Neural cell (in vitro differentiated cells): ENCODE measurements around the gene RAD9A. TPM values are rescaled to one million over a fixed set of nuclear protein-coding genes. Genes with fewer than 3 reads are reported as not detected.

ENCODE experiments used
- H2AFZ ChIP-seq: fragments of 200-600, 300-800 bp; sonication (generic), shearing (Covaris generic); 2 replicates; pipeline ENCODE4 v1.6.0; 2014; ENCODE audit warnings: low read depth, mild to moderate bottlenecking, antibody characterized with exemption, low read length, moderate library complexity
- H3F3A ChIP-seq: fragments of 200-600 bp; shearing (Covaris generic); 2 replicates; pipeline ENCODE4 v1.6.1; 2016; ENCODE audit warnings: mild to moderate bottlenecking, moderate library complexity, mixed read lengths, antibody characterized with exemption, low read length; ENCODE audit not compliant: insufficient read depth, poor library complexity, severe bottlenecking
- H3K27ac ChIP-seq: fragments of 200-600, 300-800 bp; sonication (generic), shearing (Covaris generic); 2 replicates; pipeline ENCODE4 v1.5.1; 2014; ENCODE audit warnings: mild to moderate bottlenecking, low read length, moderate library complexity
- H3K27me3 ChIP-seq: fragments of 300-800, 200-600 bp; sonication (generic), shearing (Covaris generic); 2 replicates; pipeline ENCODE4 v1.6.0; 2014; ENCODE audit warnings: mild to moderate bottlenecking, low read depth, low read length, moderate library complexity; ENCODE audit not compliant: insufficient read depth
- H3K36me3 ChIP-seq: fragments of 300-800, 200-600 bp; sonication (generic), shearing (Covaris generic); 2 replicates; pipeline ENCODE4 v1.5.1; 2014; ENCODE audit warnings: mild to moderate bottlenecking, antibody characterized with exemption, low read length, moderate library complexity; ENCODE audit not compliant: insufficient read depth
- H3K4me2 ChIP-seq: fragments of 300-800, 200-600 bp; sonication (generic), shearing (Covaris generic); 2 replicates; pipeline ENCODE4 v1.6.0; 2014; ENCODE audit warnings: mild to moderate bottlenecking, low read length
- H3K4me3 ChIP-seq: fragments of 300-800, 200-600 bp; sonication (generic), shearing (Covaris generic); 2 replicates; pipeline ENCODE4 v1.5.1; 2014; ENCODE audit warnings: mild to moderate bottlenecking, low read length, moderate library complexity
- H3K79me2 ChIP-seq: fragments of 200-600 bp; shearing (Covaris generic); replicated peaks from 2 replicates; pipeline ENCODE4 v1.6.0; 2014; ENCODE audit warnings: mild to moderate bottlenecking, low read length, moderate library complexity; ENCODE audit not compliant: insufficient read depth
- H3K9ac ChIP-seq: fragments of 300-800, 200-600 bp; sonication (generic), shearing (Covaris generic); 2 replicates; pipeline ENCODE4 v1.6.1; 2016; ENCODE audit warnings: mild to moderate bottlenecking, low read length, mixed read lengths
- H3K9me2 ChIP-seq: fragments of 200-600 bp; shearing (Covaris generic); 2 replicates; pipeline ENCODE4 v1.6.1; 2016; ENCODE audit warnings: mild to moderate bottlenecking, low read length, mixed read lengths; ENCODE audit not compliant: insufficient read depth
- H3K9me3 ChIP-seq: fragments of 200-600, 300-800 bp; sonication (generic), shearing (Covaris generic); 2 replicates; pipeline ENCODE4 v1.6.1; 2016; ENCODE audit warnings: mild to moderate bottlenecking, mixed run types, low read length, moderate library complexity, mixed read lengths
- H4K20me1 ChIP-seq: fragments of 200-600 bp; shearing (Covaris generic); 2 replicates; pipeline ENCODE4 v1.6.1; 2016; ENCODE audit warnings: mild to moderate bottlenecking, mixed run types; ENCODE audit not compliant: insufficient read depth
- CTCF ChIP-seq: fragments of 450-650 bp; IDR thresholded peaks from 2 replicates; pipeline ENCODE4 v1.5.1; 2014; ENCODE audit warnings: antibody characterized with exemption, mild to moderate bottlenecking, moderate library complexity; ENCODE audit not compliant: poor library complexity, severe bottlenecking
- EP300 ChIP-seq: fragments of 450-650 bp; conservative IDR thresholded peaks from 2 replicates; pipeline ENCODE4 v1.6.1; 2014; ENCODE audit warnings: antibody characterized with exemption, mild to moderate bottlenecking, moderate library complexity; ENCODE audit not compliant: poor library complexity, severe bottlenecking
- EZH2 ChIP-seq: fragments of 200-600, 300-800 bp; shearing (Covaris generic), sonication (generic); IDR thresholded peaks from 2 replicates; pipeline ENCODE4 v1.6.1; 2014; ENCODE audit warnings: antibody characterized with exemption, low read length, borderline replicate concordance, mild to moderate bottlenecking; ENCODE audit not compliant: insufficient read depth, poor library complexity, severe bottlenecking
- MXI1 ChIP-seq: fragments of 450-650 bp; conservative IDR thresholded peaks from 2 replicates; pipeline ENCODE4 v1.6.1; 2014; ENCODE audit warnings: antibody characterized with exemption, mild to moderate bottlenecking; ENCODE audit not compliant: poor library complexity, severe bottlenecking
- POLR2AphosphoS5 ChIP-seq: IDR thresholded peaks from 2 replicates; pipeline ENCODE4 v1.6.1; 2012
- RAD21 ChIP-seq: fragments of 450-650 bp; conservative IDR thresholded peaks from 2 replicates; pipeline ENCODE4 v1.6.1; 2014; ENCODE audit warnings: antibody characterized with exemption, mild to moderate bottlenecking, moderate library complexity
- SMC3 ChIP-seq: fragments of 450-650 bp; conservative IDR thresholded peaks from 2 replicates; pipeline ENCODE4 v1.6.1; 2014; ENCODE audit warnings: antibody characterized with exemption, mild to moderate bottlenecking, moderate library complexity; ENCODE audit not compliant: poor library complexity
- TAF1 ChIP-seq: IDR thresholded peaks from 2 replicates; pipeline ENCODE4 v1.6.1; 2012; ENCODE audit warnings: low read depth
- polyA plus RNA-seq: library from polyadenylated mRNA; depleted of rRNA; stranded (reverse); fragments of >200 nt; gene quantifications from 2 replicates; pipeline ENCODE4 v1.2.3, GENCODE V29; 2014
- TF ChIP-seq, protein P1 (sequence below): IDR thresholded peaks from 2 replicates; pipeline ENCODE4 v1.6.1; 2012; ENCODE audit warnings: borderline replicate concordance

RAD9A gene
- polyA plus RNA-seq, 1 donor from 2014 or later = 59.6 TPM

- Histone ChIP-seq H3F3A (no peaks in the 10 kb centered on the region), H3K27me3 (peaks cover 35% of the 10 kb centered on the region), H3K9me2 (no peaks in the 10 kb centered on the region), H4K20me1 (no peaks in the 10 kb centered on the region), H3K9me3 (no peaks in the 10 kb centered on the region), H3K27ac (no peak overlapping the region), H2AFZ (no peak overlapping the region), H3K36me3 (no peaks in the 10 kb centered on the region), H3K4me2 (no peak overlapping the region), H3K4me3 (no peak overlapping the region), H3K9ac (no peak overlapping the region), H3K79me2 (no peaks in the 10 kb centered on the region)
- TF ChIP-seq CTCF (no peak), EP300 (no peak), SMC3 (no peak), POLR2AphosphoS5 (no peak), TAF1 (no peak), EZH2 (no peak), RAD21 (no peak), MXI1 (no peak)
- TF ChIP-seq, protein P1, sequence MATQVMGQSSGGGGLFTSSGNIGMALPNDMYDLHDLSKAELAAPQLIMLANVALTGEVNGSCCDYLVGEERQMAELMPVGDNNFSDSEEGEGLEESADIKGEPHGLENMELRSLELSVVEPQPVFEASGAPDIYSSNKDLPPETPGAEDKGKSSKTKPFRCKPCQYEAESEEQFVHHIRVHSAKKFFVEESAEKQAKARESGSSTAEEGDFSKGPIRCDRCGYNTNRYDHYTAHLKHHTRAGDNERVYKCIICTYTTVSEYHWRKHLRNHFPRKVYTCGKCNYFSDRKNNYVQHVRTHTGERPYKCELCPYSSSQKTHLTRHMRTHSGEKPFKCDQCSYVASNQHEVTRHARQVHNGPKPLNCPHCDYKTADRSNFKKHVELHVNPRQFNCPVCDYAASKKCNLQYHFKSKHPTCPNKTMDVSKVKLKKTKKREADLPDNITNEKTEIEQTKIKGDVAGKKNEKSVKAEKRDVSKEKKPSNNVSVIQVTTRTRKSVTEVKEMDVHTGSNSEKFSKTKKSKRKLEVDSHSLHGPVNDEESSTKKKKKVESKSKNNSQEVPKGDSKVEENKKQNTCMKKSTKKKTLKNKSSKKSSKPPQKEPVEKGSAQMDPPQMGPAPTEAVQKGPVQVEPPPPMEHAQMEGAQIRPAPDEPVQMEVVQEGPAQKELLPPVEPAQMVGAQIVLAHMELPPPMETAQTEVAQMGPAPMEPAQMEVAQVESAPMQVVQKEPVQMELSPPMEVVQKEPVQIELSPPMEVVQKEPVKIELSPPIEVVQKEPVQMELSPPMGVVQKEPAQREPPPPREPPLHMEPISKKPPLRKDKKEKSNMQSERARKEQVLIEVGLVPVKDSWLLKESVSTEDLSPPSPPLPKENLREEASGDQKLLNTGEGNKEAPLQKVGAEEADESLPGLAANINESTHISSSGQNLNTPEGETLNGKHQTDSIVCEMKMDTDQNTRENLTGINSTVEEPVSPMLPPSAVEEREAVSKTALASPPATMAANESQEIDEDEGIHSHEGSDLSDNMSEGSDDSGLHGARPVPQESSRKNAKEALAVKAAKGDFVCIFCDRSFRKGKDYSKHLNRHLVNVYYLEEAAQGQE = no peak
Measured at GRCh38 chr11:67376873-67377808, 14.6 kb upstream of the RAD9A start.

GRCh38 chr11:67378544-67378943 lies 13.2 kb upstream of the RAD9A start:
- H3K9ac ChIP-seq = no peak overlapping the region

More at GRCh38 chr11:67378544-67378943, 13.2 kb upstream of the RAD9A start:
- no peak overlapping the region for H3K4me2 ChIP-seq
- H2AFZ ChIP-seq = no peak overlapping the region
- TF ChIP-seq EZH2 (no peak), TAF1 (no peak), MXI1 (no peak), POLR2AphosphoS5 (no peak), RAD21 (no peak), CTCF (no peak), EP300 (no peak), SMC3 (no peak)
- TF ChIP-seq, protein P1 = no peak
- no peaks in the 10 kb centered on the region for H4K20me1 ChIP-seq
- H3K79me2 ChIP-seq = no peaks in the 10 kb centered on the region
- H3K9me2 ChIP-seq = no peaks in the 10 kb centered on the region
- H3K9me3 ChIP-seq = no peaks in the 10 kb centered on the region
- H3K27me3 ChIP-seq = peaks cover 27% of the 10 kb centered on the region
- H3K27ac ChIP-seq = no peak overlapping the region
- no peaks in the 10 kb centered on the region for H3K36me3 ChIP-seq
- no peaks in the 10 kb centered on the region for H3F3A ChIP-seq
- H3K4me3 ChIP-seq = no peak overlapping the region
